K562 (cell line): Measurements from ENCODE around the gene CLCN6. TPM values are rescaled to one million over a fixed set of nuclear protein-coding genes. Genes with fewer than 3 reads are reported as not detected.
A peak's percentile ranks its signal among the peaks of the same experiment; 100 is the strongest.

ENCODE experiments used
- ATAC-seq: fragments of 200-7000 bp; cut with Tn5 transposase; 3 replicates; pipeline ENCODE4 v1.9.1; 2020; ENCODE audit warnings: moderate library complexity
- BruUV-seq: library from RNA; stranded (reverse); fragments of 400-500 nt; replicated peaks from 2 replicates; lab custom pipeline; 2021; lab: Mats Ljungman, UMichigan
- CTCF ChIA-PET: fragments of 300-600 bp; formaldehyde crosslinking; extraction: SDS; loops from one replicate; lab custom pipeline; 2021; ENCODE audit warnings: low intra/inter-chr PET ratio; lab: Yijun Ruan, JAX
- POLR2A ChIA-PET: fragments of 300-600, 350-650 bp; sonication (Branson Sonifier 250); formaldehyde crosslinking; extraction: SDS; loops from one replicate; lab custom pipeline; 2021; ENCODE audit warnings: antibody characterized with exemption, inconsistent platforms; lab: Yijun Ruan, JAX
- DNase-seq, 4 experiments: peaks; one replicate each; pipeline versions ENCODE4 v3.0.0 to v3.0.0-alpha.2; 2011 to 2018; ENCODE audit warnings: low spot score in 3 of 4, mixed read lengths in 3 of 4; ENCODE audit errors: extremely low read depth in 1 of 4
- FAIRE-seq: peaks from 2 replicates; lab custom pipeline; 2011; peaks lifted over from hg19 to GRCh38; lab: Jason Lieb, UNC
- H2AFZ ChIP-seq: 2 replicates; pipeline ENCODE4 v1.6.0; 2011; ENCODE audit warnings: low read depth, low read length, control low read depth, inconsistent platforms
- H3K27ac ChIP-seq: fragments of 200-600 bp; 3 replicates; pipeline ENCODE4 v1.8.0; 2011; ENCODE audit warnings: low read depth, mild to moderate bottlenecking, control low read depth, inconsistent platforms, low read length, moderate library complexity, mixed read lengths; ENCODE audit errors: extremely low read depth
- H3K27me3 ChIP-seq, 2 experiments: fragments of 300-600 bp in 1 of 2; 2 replicates in 1 of 2; 3 replicates in 1 of 2; pipeline versions ENCODE4 v1.6.0 to v1.8.0; 2011; ENCODE audit warnings: inconsistent platforms in 2 of 2, low read length in 2 of 2, mild to moderate bottlenecking in 1 of 2, mixed read lengths in 1 of 2, moderate library complexity in 1 of 2; ENCODE audit not compliant: control insufficient read depth in 2 of 2, insufficient read depth in 2 of 2
- H3K36me3 ChIP-seq: fragments of 300-600 bp; 3 replicates; pipeline ENCODE4 v1.8.0; 2011; ENCODE audit warnings: mild to moderate bottlenecking, low read length, inconsistent platforms; ENCODE audit not compliant: control insufficient read depth, insufficient read depth
- H3K4me1 ChIP-seq, 2 experiments: fragments of 200-600 bp in 1 of 2; replicated peaks in 1 of 2; 2 replicates in 1 of 2; 3 replicates in 1 of 2; pipeline versions ENCODE4 v1.5.1 to v1.8.0; 2011; ENCODE audit warnings: inconsistent platforms in 2 of 2, low read length in 2 of 2, mild to moderate bottlenecking in 1 of 2, mixed read lengths in 1 of 2, moderate library complexity in 1 of 2; ENCODE audit not compliant: control insufficient read depth in 2 of 2, insufficient read depth in 2 of 2
- H3K4me2 ChIP-seq: 2 replicates; pipeline ENCODE4 v1.6.1; 2011; ENCODE audit warnings: low read length, control low read depth, inconsistent platforms, mixed read lengths; ENCODE audit not compliant: insufficient read depth
- H3K4me3 ChIP-seq: fragments of 200-600 bp; sonication (generic), shearing (Covaris generic); 2 replicates; pipeline ENCODE4 v1.5.1; 2016; ENCODE audit warnings: control low read depth, inconsistent platforms
- H3K79me2 ChIP-seq: fragments of 200-600 bp; 3 replicates; pipeline ENCODE4 v1.8.0; 2011; ENCODE audit warnings: low read length, inconsistent platforms; ENCODE audit not compliant: control insufficient read depth, insufficient read depth
- H3K9ac ChIP-seq, 2 experiments: 2 replicates each; pipeline versions ENCODE4 v1.6.0 to v1.6.1; 2011; ENCODE audit warnings: low read depth in 2 of 2, low read length in 2 of 2, control low read depth in 1 of 2, inconsistent platforms in 1 of 2, mild to moderate bottlenecking in 1 of 2, mixed read lengths in 1 of 2; ENCODE audit not compliant: insufficient read depth in 1 of 2
- H3K9me1 ChIP-seq: one replicate; pipeline ENCODE4 v1.6.0; 2011; ENCODE audit warnings: inconsistent platforms, mild to moderate bottlenecking, low read length, moderate library complexity; ENCODE audit not compliant: control insufficient read depth, insufficient read depth
- H3K9me3 ChIP-seq: replicated peaks from 2 replicates; pipeline ENCODE4 v1.5.1; 2011; ENCODE audit warnings: low read depth, low read length, inconsistent platforms; ENCODE audit not compliant: control insufficient read depth, insufficient read depth
- H4K20me1 ChIP-seq: replicated peaks from 2 replicates; pipeline ENCODE4 v1.6.1; 2011; ENCODE audit warnings: low read length, inconsistent platforms, mixed read lengths; ENCODE audit not compliant: control insufficient read depth, insufficient read depth
- SPI1 ChIP-seq: IDR thresholded peaks from 2 replicates; pipeline ENCODE4 v1.6.1; 2011; ENCODE audit warnings: low read depth, low read length, control low read depth, borderline replicate concordance
- U2AF2 ChIP-seq: fragments of 200-400 bp; formaldehyde crosslinking; optimal IDR thresholded peaks from 2 replicates; pipeline ENCODE3; 2017; ENCODE audit warnings: low read depth, mild to moderate bottlenecking, low read length
- ZFX ChIP-seq: sonication (generic); formaldehyde crosslinking; IDR thresholded peaks from 2 replicates; pipeline ENCODE4 v1.8.0; 2022; ENCODE audit warnings: mild to moderate bottlenecking, missing genetic modification reagents, moderate library complexity
- WGBS: fragments of 100-300 bp; shearing (Covaris generic); methylation state at CpG from one replicate; pipeline ENCODE4 v1.1.6; 2016; ENCODE audit warnings: low coverage, mixed read lengths; ENCODE audit not compliant: insufficient coverage; ENCODE audit errors: missing lambda C conversion rate; 5-methylcytosine and 5-hydroxymethylcytosine counted together
- in situ Hi-C: fragments of 300-500 bp; cut with MboI; formaldehyde crosslinking; loops from 4 replicates; pipeline ENCODE4 v1.15.0; 2018; ENCODE audit warnings: inconsistent platforms, mixed read lengths
- intact Hi-C: fragments of 100-400 bp; cut with micrococcal nuclease; formaldehyde crosslinking; loops from 2 replicates; pipeline ENCODE4 v1.14.2; 2022
- polyA plus RNA-seq, 8 experiments: library from polyadenylated mRNA; depleted of rRNA in 4 of 8; stranded (reverse) in 5 of 8; unstranded in 3 of 8; fragments of >200 nt; fragmentation: Nextera tagmentation in 2 of 8; fragmentation: Illumina TruSeq in 1 of 8; extraction: Ambion mirVana in 2 of 8; extraction: Trizol in 1 of 8; gene quantifications; 2 replicates each; pipeline versions ENCODE4 v1.2.1 to v1.2.3, GENCODE V29; 2011 to 2014; ENCODE audit warnings: inconsistent platforms in 1 of 8, missing spikeins in 1 of 8
- total RNA-seq, 7 experiments: library from RNA; depleted of rRNA in 6 of 7; stranded (reverse); fragments of >200 nt in 6 of 7; fragmentation: Illumina TruSeq in 2 of 7; extraction: Trizol in 2 of 7; gene quantifications; 2 replicates each; pipeline versions ENCODE4 v1.2.1 to v1.2.3, GENCODE V29; 2011 to 2021; ENCODE audit warnings: low replicate concordance in 1 of 7
- TF ChIP-seq, protein P1 (sequence below), 2 experiments: fragments of 200-800 bp in 1 of 2; sonication (Bioruptor generic) in 1 of 2; sonication (generic) in 1 of 2; formaldehyde crosslinking in 1 of 2; IDR thresholded peaks in 1 of 2; conservative IDR thresholded peaks in 1 of 2; 2 replicates each; pipeline versions ENCODE4 v1.5.0 to v1.6.1; 2016 to 2020; ENCODE audit warnings: missing compliant biosample characterization in 1 of 2, missing genetic modification characterization in 1 of 2, missing genetic modification reagents in 1 of 2
- TF ChIP-seq, protein P2 (sequence below), 2 experiments: fragments of 450-650 bp; IDR thresholded peaks; 2 replicates each; pipeline ENCODE4 v1.6.1; 2016

Gene CLCN6
- total and polyA plus RNA-seq, 9 of the 15 experiments (the other 6 are each of a cell fraction or from before 2014, with no cell fraction given), result 2.0 to 21.8 (median 13.6) TPM

GRCh38 chr1:11771481-11772043 lies 34.4 kb upstream of the CLCN6 start (continued):
- TF ChIP-seq, protein P1, sequence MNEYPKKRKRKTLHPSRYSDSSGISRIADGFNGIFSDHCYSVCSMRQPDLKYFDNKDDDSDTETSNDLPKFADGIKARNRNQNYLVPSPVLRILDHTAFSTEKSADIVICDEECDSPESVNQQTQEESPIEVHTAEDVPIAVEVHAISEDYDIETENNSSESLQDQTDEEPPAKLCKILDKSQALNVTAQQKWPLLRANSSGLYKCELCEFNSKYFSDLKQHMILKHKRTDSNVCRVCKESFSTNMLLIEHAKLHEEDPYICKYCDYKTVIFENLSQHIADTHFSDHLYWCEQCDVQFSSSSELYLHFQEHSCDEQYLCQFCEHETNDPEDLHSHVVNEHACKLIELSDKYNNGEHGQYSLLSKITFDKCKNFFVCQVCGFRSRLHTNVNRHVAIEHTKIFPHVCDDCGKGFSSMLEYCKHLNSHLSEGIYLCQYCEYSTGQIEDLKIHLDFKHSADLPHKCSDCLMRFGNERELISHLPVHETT (CRISPR knock-in tag; conservative IDR thresholded peaks at IDR 0.05 in 1 of 2, IDR thresholded peaks at IDR 0.05 in 1 of 2), result no peak
- TF ChIP-seq ZFX (CRISPR knock-in tag), result no peak
- TF ChIP-seq, all 486 proteins: peak for 11

- no peak for FAIRE-seq
Measured at GRCh38 chr1:11772458-11772857, 33.5 kb upstream of the CLCN6 start.

More at GRCh38 chr1:11772458-11772857, 33.5 kb upstream of the CLCN6 start:
- no peak overlapping the region for H3K4me2 ChIP-seq
- H3K27me3 ChIP-seq, result no peaks in the 10 kb centered on the region
- TF ChIP-seq, protein P2, sequence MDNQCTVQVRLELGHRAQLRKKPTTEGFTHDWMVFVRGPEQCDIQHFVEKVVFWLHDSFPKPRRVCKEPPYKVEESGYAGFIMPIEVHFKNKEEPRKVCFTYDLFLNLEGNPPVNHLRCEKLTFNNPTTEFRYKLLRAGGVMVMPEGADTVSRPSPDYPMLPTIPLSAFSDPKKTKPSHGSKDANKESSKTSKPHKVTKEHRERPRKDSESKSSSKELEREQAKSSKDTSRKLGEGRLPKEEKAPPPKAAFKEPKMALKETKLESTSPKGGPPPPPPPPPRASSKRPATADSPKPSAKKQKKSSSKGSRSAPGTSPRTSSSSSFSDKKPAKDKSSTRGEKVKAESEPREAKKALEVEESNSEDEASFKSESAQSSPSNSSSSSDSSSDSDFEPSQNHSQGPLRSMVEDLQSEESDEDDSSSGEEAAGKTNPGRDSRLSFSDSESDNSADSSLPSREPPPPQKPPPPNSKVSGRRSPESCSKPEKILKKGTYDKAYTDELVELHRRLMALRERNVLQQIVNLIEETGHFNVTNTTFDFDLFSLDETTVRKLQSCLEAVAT (IDR thresholded peaks at IDR 0.05), result peak in 1 of 2 experiments; percentile 51; a peak in 1 of 4 replicates
- TF ChIP-seq SPI1 (0 out of 2 replicates have a peak, but pooled peaks have one; percentile 3), U2AF2 (no peak)
- in situ Hi-C loops, result no loop called here
- no peaks in the 10 kb centered on the region for H3K9me1 ChIP-seq
- no peak overlapping the region for H3K4me3 ChIP-seq
- 0 out of 2 replicates have a peak overlapping the region, but pooled peaks have one; percentile 34 for H2AFZ ChIP-seq
- peaks cover 5 to 24% of the 10 kb centered on the region in 2 experiments; a peak in 4 of 5 replicates for H3K4me1 ChIP-seq
- POLR2A ChIA-PET, result interaction anchor here (0.9 to 1.4 kb wide), 6 partner anchors 9 to 136 kb away, joined by 3 to 8 read pairs (median 6); no protein-coding TSS in a partner anchor
- 51% methylated on average over 5 of the region's 5 CpGs for WGBS
- H3K27ac ChIP-seq, result no peak overlapping the region
- DNase-seq, result no peak
- peak; percentile 34 for ATAC-seq
- CTCF ChIA-PET, result no interaction called here
- no peaks in the 10 kb centered on the region for H3K36me3 ChIP-seq
- intact Hi-C loops, result no loop called here
- H3K9me3 ChIP-seq, result no peaks in the 10 kb centered on the region
- no TSS peak for BruUV-seq
- H3K79me2 ChIP-seq, result no peaks in the 10 kb centered on the region
- H4K20me1 ChIP-seq, result no peaks in the 10 kb centered on the region; the same call in 1 of the 2 replicates
- peak overlapping the region in 1 of 2 experiments; percentile 14; a peak in 1 of 4 replicates for H3K9ac ChIP-seq
